Progenitor cell of endocrine pancreas (in vitro differentiated cells): ENCODE data around the gene MSI2. TPM values are rescaled to one million over a fixed set of nuclear protein-coding genes. Genes with fewer than 3 reads are reported as not detected.
A peak's percentile ranks its signal among the peaks of the same experiment; 100 is the strongest.

Source experiments
- DNase-seq: peaks from one replicate; pipeline ENCODE4 v3.0.0; 2021; ENCODE audit warnings: low spot score; ENCODE audit not compliant: unreplicated experiment
- H3K27ac Mint-ChIP-seq: 2 replicates; pipeline ENCODE4 v1.8.0; 2021; ENCODE audit warnings: mild to moderate bottlenecking, moderate library complexity, mixed read lengths
- H3K27me3 Mint-ChIP-seq: 2 replicates; pipeline ENCODE4 v1.8.0; 2021; ENCODE audit warnings: mixed read lengths
- H3K36me3 Mint-ChIP-seq: 2 replicates; pipeline ENCODE4 v1.8.0; 2022; ENCODE audit warnings: mixed read lengths; ENCODE audit not compliant: insufficient read depth
- H3K4me1 Mint-ChIP-seq: 2 replicates; pipeline ENCODE4 v1.8.0; 2021; ENCODE audit warnings: low read depth, mixed read lengths
- H3K4me3 Mint-ChIP-seq: 2 replicates; pipeline ENCODE4 v1.8.0; 2021; ENCODE audit warnings: low read depth, mild to moderate bottlenecking, moderate library complexity, mixed read lengths
- H3K9me3 Mint-ChIP-seq: 2 replicates; pipeline ENCODE4 v1.8.0; 2021; ENCODE audit warnings: low read depth, mixed read lengths
- total RNA-seq: library from RNA; stranded (reverse); gene quantifications from 2 replicates; pipeline ENCODE4 v1.2.1, GENCODE V29; 2021
- TF ChIP-seq, protein P1 (sequence below): fragments of 200-600 bp; sonication (generic); IDR thresholded peaks from one replicate; pipeline ENCODE4 v1.5.0; 2021; ENCODE audit warnings: antibody characterized with exemption, mild to moderate bottlenecking; ENCODE audit not compliant: unreplicated experiment

Gene MSI2
- total RNA-seq, 1 donor from 2014 or later = 164 TPM

DNA sequence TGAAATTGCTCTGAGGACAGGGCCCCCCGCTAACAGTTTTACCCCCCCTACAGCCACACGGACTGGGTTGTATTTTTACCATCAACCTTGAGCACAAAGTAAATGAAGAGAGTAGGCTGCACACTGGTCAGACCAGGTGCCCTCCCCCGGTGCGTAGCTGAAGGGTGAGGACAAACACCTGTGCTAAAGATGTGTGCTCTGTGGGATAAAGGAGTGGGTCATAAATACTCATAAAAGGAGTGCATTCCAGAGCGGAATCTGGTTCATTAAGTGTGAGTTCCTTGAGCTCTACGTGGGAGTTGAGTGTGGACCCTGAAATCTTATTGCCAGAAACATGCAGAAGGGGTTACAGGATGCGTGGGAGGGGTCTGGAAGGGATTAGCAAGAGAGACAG, 271.7 kb downstream of the MSI2 start:
- Mint-ChIP-seq H3K4me1 (peaks cover 39% of the 10 kb centered on the region), H3K27me3 (no peaks in the 10 kb centered on the region), H3K9me3 (no peaks in the 10 kb centered on the region), H3K27ac (no peak overlapping the region), H3K36me3 (peaks cover 7% of the 10 kb centered on the region), H3K4me3 (no peak overlapping the region)
- no peak for DNase-seq
- TF ChIP-seq, protein P1, sequence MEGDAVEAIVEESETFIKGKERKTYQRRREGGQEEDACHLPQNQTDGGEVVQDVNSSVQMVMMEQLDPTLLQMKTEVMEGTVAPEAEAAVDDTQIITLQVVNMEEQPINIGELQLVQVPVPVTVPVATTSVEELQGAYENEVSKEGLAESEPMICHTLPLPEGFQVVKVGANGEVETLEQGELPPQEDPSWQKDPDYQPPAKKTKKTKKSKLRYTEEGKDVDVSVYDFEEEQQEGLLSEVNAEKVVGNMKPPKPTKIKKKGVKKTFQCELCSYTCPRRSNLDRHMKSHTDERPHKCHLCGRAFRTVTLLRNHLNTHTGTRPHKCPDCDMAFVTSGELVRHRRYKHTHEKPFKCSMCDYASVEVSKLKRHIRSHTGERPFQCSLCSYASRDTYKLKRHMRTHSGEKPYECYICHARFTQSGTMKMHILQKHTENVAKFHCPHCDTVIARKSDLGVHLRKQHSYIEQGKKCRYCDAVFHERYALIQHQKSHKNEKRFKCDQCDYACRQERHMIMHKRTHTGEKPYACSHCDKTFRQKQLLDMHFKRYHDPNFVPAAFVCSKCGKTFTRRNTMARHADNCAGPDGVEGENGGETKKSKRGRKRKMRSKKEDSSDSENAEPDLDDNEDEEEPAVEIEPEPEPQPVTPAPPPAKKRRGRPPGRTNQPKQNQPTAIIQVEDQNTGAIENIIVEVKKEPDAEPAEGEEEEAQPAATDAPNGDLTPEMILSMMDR = no peak

DNA sequence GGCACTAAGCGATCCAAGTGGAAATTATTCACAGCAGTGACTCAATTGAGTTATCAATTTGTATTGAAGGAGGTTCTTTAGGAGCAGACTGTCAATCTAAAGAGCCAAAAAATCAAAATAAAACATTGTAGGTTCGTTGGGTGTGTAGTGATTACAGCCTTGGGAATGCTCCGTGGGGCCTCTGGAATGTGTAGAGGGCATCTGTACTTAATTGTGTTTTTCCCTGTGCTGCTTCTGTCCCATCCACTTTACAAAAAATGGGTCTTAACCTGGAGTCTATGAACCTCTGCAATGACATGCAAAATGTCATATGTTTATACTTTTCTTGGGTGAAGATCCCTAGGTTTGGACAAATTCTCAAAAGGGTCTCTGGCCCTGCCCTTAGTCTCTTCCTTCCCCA, 273.7 kb downstream of the MSI2 start:
- Mint-ChIP-seq H3K9me3 (no peaks in the 10 kb centered on the region), H3K4me1 (peaks cover 36% of the 10 kb centered on the region), H3K27me3 (no peaks in the 10 kb centered on the region), H3K4me3 (no peak overlapping the region), H3K27ac (peak overlapping the region; percentile 83), H3K36me3 (peaks cover 8% of the 10 kb centered on the region)
- DNase-seq = no peak
- TF ChIP-seq, protein P1 = no peak

DNA sequence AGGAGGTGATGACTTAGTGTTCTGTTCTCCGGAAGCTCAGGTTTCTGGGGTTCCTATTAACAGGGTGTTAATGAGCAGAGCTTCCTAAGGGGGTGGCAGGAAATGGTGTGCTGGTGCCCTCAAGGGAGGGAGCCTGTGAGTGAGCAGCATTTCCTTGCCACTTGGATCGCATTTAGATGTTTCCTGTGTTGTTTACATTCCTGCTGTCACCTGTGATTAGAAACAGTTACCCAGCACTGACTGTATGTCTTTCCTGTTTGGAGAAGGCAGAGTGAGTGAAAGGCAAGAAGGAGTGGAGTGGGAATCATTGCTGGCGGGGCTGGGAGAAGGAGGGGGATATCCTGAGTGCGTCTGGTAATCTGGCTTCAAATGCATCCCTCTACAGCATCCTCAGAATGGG, 274.2 kb downstream of the MSI2 start:
- H3K4me1 Mint-ChIP-seq = peaks cover 40% of the 10 kb centered on the region

DNA sequence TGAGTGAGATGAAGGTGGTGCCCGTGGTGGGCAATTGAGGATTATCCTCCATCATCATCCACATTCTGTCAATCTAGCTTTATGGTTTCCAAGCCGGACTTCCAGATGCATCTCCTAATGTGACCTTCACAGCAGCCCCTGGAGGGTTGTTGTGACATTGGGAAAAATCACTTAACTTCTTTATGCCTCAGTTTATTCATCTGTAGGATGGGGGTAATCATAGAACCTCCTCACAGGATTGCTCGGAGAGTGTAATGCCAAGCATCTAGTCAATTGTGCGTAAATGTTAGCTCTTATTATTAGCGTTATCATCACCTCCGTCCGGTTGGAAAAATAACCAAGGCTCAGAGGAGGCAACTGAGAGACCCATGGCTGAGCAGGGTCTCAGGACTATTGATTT, 274.8 kb downstream of the MSI2 start:
- H3K27ac Mint-ChIP-seq = peak overlapping the region; percentile 83

More for the DNA sequence above, 274.2 kb downstream of the MSI2 start:
- no peak overlapping the region for H3K4me3 Mint-ChIP-seq
- TF ChIP-seq, protein P1 = no peak
- DNase-seq = no peak
- H3K36me3 Mint-ChIP-seq = peaks cover 8% of the 10 kb centered on the region
- peak overlapping the region; percentile 83 for H3K27ac Mint-ChIP-seq
- no peaks in the 10 kb centered on the region for H3K27me3 Mint-ChIP-seq
- no peaks in the 10 kb centered on the region for H3K9me3 Mint-ChIP-seq

DNA sequence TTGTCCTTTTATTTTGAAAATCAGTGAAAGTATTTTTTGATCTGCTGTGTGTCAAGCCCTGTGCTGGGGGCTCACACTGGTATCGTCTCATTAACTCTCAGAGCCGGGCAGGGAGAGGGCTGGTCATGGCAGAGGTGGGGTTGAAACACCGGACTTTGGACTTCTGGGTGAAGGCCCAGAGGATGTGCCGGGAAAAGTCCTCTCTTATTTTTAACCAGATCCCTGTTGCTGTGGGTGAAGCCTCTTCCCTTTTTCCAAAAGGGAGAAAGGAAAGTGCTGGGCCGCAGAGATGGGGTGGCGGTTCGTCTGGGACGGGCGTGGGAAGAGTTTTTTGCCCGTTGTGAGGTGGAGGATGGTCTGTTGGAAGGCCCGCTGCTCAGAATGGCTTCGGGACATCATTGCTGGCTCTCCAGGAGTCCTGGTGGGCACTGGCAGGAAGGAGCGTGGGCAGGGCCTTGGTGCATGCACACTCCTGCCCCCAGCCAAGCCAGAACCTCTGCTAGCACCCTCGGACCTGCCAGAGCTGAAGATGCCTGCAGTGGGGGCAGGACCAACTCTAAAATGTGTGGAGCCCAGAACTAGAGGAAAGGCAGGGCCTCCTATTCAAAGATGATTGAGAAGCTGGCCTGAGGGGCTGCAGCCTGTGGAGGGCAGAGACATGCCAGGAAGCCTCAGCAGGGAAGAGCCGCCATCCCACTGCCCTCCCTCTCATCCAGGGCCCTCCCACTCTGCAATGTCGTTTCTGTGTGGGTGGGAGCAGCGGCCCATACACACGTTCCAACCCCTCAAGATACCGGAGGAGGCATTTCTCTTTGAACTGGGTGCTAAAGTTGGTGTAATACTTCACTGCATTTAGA, 275.6 kb downstream of the MSI2 start:
- no peak overlapping the region for H3K4me3 Mint-ChIP-seq
- peak overlapping the region; percentile 81 for H3K27ac Mint-ChIP-seq
- peaks cover 53% of the 10 kb centered on the region for H3K4me1 Mint-ChIP-seq
- H3K9me3 Mint-ChIP-seq = no peaks in the 10 kb centered on the region
- DNase-seq = no peak
- H3K27me3 Mint-ChIP-seq = no peaks in the 10 kb centered on the region
- TF ChIP-seq, protein P1 = no peak
- H3K36me3 Mint-ChIP-seq = peaks cover 8% of the 10 kb centered on the region

More for the DNA sequence above, 274.8 kb downstream of the MSI2 start:
- Mint-ChIP-seq H3K9me3 (no peaks in the 10 kb centered on the region), H3K36me3 (peaks cover 8% of the 10 kb centered on the region), H3K27me3 (no peaks in the 10 kb centered on the region), H3K4me3 (no peak overlapping the region), H3K4me1 (peaks cover 45% of the 10 kb centered on the region)
- DNase-seq = no peak
- TF ChIP-seq, protein P1 = no peak
